HCT116 (cell line): Measurements from ENCODE around the gene AKAP13. TPM values are rescaled to one million over a fixed set of nuclear protein-coding genes. Genes with fewer than 3 reads are reported as not detected.

Source experiments
- ATAC-seq: fragments of 200-7000 bp; cut with Tn5 transposase; 2 replicates; pipeline ENCODE4 v1.9.1; 2020; ENCODE audit warnings: mild to moderate bottlenecking, moderate library complexity
- BruUV-seq: library from RNA; stranded (reverse); fragments of 400-500 nt; replicated peaks from 2 replicates; lab custom pipeline; 2021; lab: Mats Ljungman, UMichigan
- CTCF ChIA-PET: fragments of 300-600 bp; sonication (Branson Sonifier 250); formaldehyde crosslinking; loops from one replicate; lab custom pipeline; 2021; ENCODE audit warnings: antibody characterized with exemption; lab: Charles Lee
- POLR2A ChIA-PET: fragments of 300-600, 350-600 bp; sonication (Branson Sonifier 250); formaldehyde crosslinking; loops from one replicate; lab custom pipeline; 2021; ENCODE audit warnings: antibody characterized with exemption; lab: Charles Lee
- RAD21 ChIA-PET, 2 experiments: fragments of 300-600 bp; sonication (Branson Sonifier 250); formaldehyde crosslinking; loops; one replicate each; lab custom pipeline; 2023; ENCODE audit warnings: low total read pairs in 2 of 2; ENCODE audit not compliant: uncharacterized antibody in 2 of 2, unreplicated experiment in 2 of 2, low non-redundant PET in 1 of 2; lab: Charles Lee
- DNase-seq: peaks from one replicate; pipeline ENCODE4 v3.0.0-alpha.2; 2010; ENCODE audit warnings: low read depth, low spot score
- H2AFZ ChIP-seq: fragments of 200-600 bp; shearing (Covaris generic), sonication (generic); 2 replicates; pipeline ENCODE4 v1.6.1; 2017; ENCODE audit warnings: low read depth, mixed run types, mixed read lengths, antibody characterized with exemption, low read length; ENCODE audit not compliant: poor library complexity, severe bottlenecking
- H3K27ac ChIP-seq: 2 replicates; pipeline ENCODE4 v1.5.1; 2012; ENCODE audit warnings: low read depth, low read length
- H3K27me3 ChIP-seq: fragments of 200-600 bp; sonication (generic); 2 replicates; pipeline ENCODE4 v1.6.1; 2016; ENCODE audit warnings: mixed run types, low read length, mixed read lengths; ENCODE audit not compliant: insufficient read depth
- H3K36me3 ChIP-seq, 2 experiments: fragments of 200-500 bp in 1 of 2; fragments of 200-600 bp in 1 of 2; sonication (Bioruptor generic) in 1 of 2; sonication (generic) in 1 of 2; 2 replicates each; pipeline versions ENCODE4 v1.5.1 to v1.6.1; 2014 to 2016; ENCODE audit warnings: low read length in 2 of 2, inconsistent platforms in 1 of 2, mixed read lengths in 1 of 2, mixed run types in 1 of 2; ENCODE audit not compliant: insufficient read depth in 2 of 2, control insufficient read depth in 1 of 2
- H3K4me1 ChIP-seq, 2 experiments: fragments of 200-600 bp in 1 of 2; sonication (generic) in 1 of 2; 2 replicates each; pipeline versions ENCODE4 v1.5.1 to v1.6.1; 2012 to 2017; ENCODE audit warnings: low read length in 2 of 2, inconsistent platforms in 1 of 2, mild to moderate bottlenecking in 1 of 2, mixed read lengths in 1 of 2, mixed run types in 1 of 2, moderate library complexity in 1 of 2; ENCODE audit not compliant: insufficient read depth in 2 of 2, control insufficient read depth in 1 of 2
- H3K4me2 ChIP-seq: fragments of 200-600 bp; sonication (generic); 2 replicates; pipeline ENCODE4 v1.6.1; 2017; ENCODE audit warnings: mixed run types, low read length, mixed read lengths
- H3K4me3 ChIP-seq, 2 experiments: fragments of 200-600 bp in 1 of 2; sonication (generic) in 1 of 2; replicated peaks in 1 of 2; 2 replicates each; pipeline ENCODE4 v1.5.1; 2011 to 2016; ENCODE audit warnings: low read length in 2 of 2, control low read depth in 1 of 2, low read depth in 1 of 2, mild to moderate bottlenecking in 1 of 2, mixed read lengths in 1 of 2, mixed run types in 1 of 2
- H3K79me2 ChIP-seq: fragments of 200-600 bp; sonication (generic); 2 replicates; pipeline ENCODE4 v1.6.1; 2017; ENCODE audit warnings: mild to moderate bottlenecking, mixed run types, low read length, moderate library complexity, mixed read lengths; ENCODE audit not compliant: insufficient read depth
- H3K9ac ChIP-seq: fragments of 200-600 bp; sonication (generic); 2 replicates; pipeline ENCODE4 v1.6.1; 2016; ENCODE audit warnings: low read length, mixed read lengths
- H3K9me2 ChIP-seq: fragments of 200-600 bp; sonication (generic), shearing (Covaris generic); 2 replicates; pipeline ENCODE4 v1.6.1; 2017; ENCODE audit warnings: mixed run types, mild to moderate bottlenecking, moderate library complexity; ENCODE audit not compliant: insufficient read depth
- H3K9me3 ChIP-seq, 2 experiments: fragments of 200-500 bp in 1 of 2; fragments of 200-600 bp in 1 of 2; sonication (Bioruptor generic) in 1 of 2; sonication (generic) in 1 of 2; 2 replicates each; pipeline ENCODE4 v1.6.1; 2014 to 2017; ENCODE audit warnings: low read length in 2 of 2, mixed read lengths in 2 of 2, inconsistent platforms in 1 of 2, low read depth in 1 of 2, mild to moderate bottlenecking in 1 of 2, mixed run types in 1 of 2, moderate library complexity in 1 of 2; ENCODE audit not compliant: control insufficient read depth in 1 of 2, insufficient read depth in 1 of 2
- H4K20me1 ChIP-seq: fragments of 200-600 bp; sonication (generic), shearing (Covaris generic); 2 replicates; pipeline ENCODE4 v1.6.1; 2017; ENCODE audit warnings: mixed run types, mild to moderate bottlenecking, moderate library complexity; ENCODE audit not compliant: insufficient read depth
- CBX3 ChIP-seq: IDR thresholded peaks from 2 replicates; pipeline ENCODE4 v1.6.1; 2012; ENCODE audit warnings: low read depth
- CTCF ChIP-seq, 3 experiments: fragments of 200-600 bp in 1 of 3; sonication (generic) in 1 of 3; IDR thresholded peaks in 2 of 3; conservative IDR thresholded peaks in 1 of 3; 2 replicates each; pipeline ENCODE4 v1.5.1; 2012 to 2017; ENCODE audit warnings: low read depth in 2 of 3, low read length in 2 of 3, antibody characterized with exemption in 1 of 3, borderline replicate concordance in 1 of 3, control low read depth in 1 of 3, mild to moderate bottlenecking in 1 of 3, mixed read lengths in 1 of 3, mixed run types in 1 of 3, moderate library complexity in 1 of 3; ENCODE audit not compliant: insufficient read depth in 1 of 3
- EZH2phosphoT487 ChIP-seq: fragments of 200-600 bp; IDR thresholded peaks from 2 replicates; pipeline ENCODE4 v1.6.1; 2018; ENCODE audit warnings: antibody characterized with exemption, borderline replicate concordance
- FOSL1 ChIP-seq: IDR thresholded peaks from 2 replicates; pipeline ENCODE4 v1.6.1; 2012; ENCODE audit warnings: low read depth
- JUND ChIP-seq: IDR thresholded peaks from 2 replicates; pipeline ENCODE4 v1.6.1; 2012
- MAX ChIP-seq: IDR thresholded peaks from 2 replicates; pipeline ENCODE4 v1.6.1; 2012
- POLR2AphosphoS5 ChIP-seq: IDR thresholded peaks from 2 replicates; pipeline ENCODE4 v1.6.1; 2011; ENCODE audit warnings: mild to moderate bottlenecking, low read depth, low read length, moderate library complexity
- REST ChIP-seq: IDR thresholded peaks from 2 replicates; pipeline ENCODE4 v1.6.1; 2012; ENCODE audit warnings: low read depth
- SIN3A ChIP-seq: IDR thresholded peaks from 2 replicates; pipeline ENCODE4 v1.6.1; 2012; ENCODE audit warnings: low read depth
- SP1 ChIP-seq: IDR thresholded peaks from 2 replicates; pipeline ENCODE4 v1.6.1; 2012; ENCODE audit warnings: low read depth
- TCF7L2 ChIP-seq: IDR thresholded peaks from 2 replicates; pipeline ENCODE4 v1.7.0; 2011; ENCODE audit warnings: borderline replicate concordance, inconsistent platforms; ENCODE audit not compliant: insufficient read depth, insufficient read length; ENCODE audit errors: extremely low read depth
- YY1 ChIP-seq: IDR thresholded peaks from 2 replicates; pipeline ENCODE4 v1.6.1; 2011; ENCODE audit warnings: low read length, low read depth, moderate library complexity, mild to moderate bottlenecking; ENCODE audit not compliant: insufficient replicate concordance; ENCODE audit errors: extremely low read depth
- ZBTB33 ChIP-seq: IDR thresholded peaks from 2 replicates; pipeline ENCODE4 v1.6.1; 2011; ENCODE audit warnings: mild to moderate bottlenecking, low read length, moderate library complexity; ENCODE audit not compliant: insufficient replicate concordance; ENCODE audit errors: extremely low read depth
- intact Hi-C: fragments of 100-400 bp; cut with micrococcal nuclease; formaldehyde crosslinking; loops from 2 replicates; pipeline ENCODE4 v1.10.0; 2022
- total RNA-seq: library from RNA; stranded (reverse); gene quantifications from one replicate; pipeline ENCODE4 v1.2.1, GENCODE V29; 2021; ENCODE audit not compliant: unreplicated experiment

AKAP13 gene
- total RNA-seq, 1 experiment from 2014 or later, result 43.1 TPM

GRCh38 chr15:85768595-85769168 is 388.3 kb downstream of the AKAP13 start:
- Histone ChIP-seq H3K79me2 (no peaks in the 10 kb centered on the region; the same call in 1 of the 2 replicates), H3K4me2 (no peak overlapping the region), H3K4me1 (peaks cover 0 to 6% of the 10 kb centered on the region in 2 experiments; a peak in 1 of 4 replicates), H4K20me1 (no peaks in the 10 kb centered on the region), H3K27ac (no peak overlapping the region), H3K36me3 (no peaks in the 10 kb centered on the region), H3K9me3 (no peaks in the 10 kb centered on the region), H3K9me2 (no peaks in the 10 kb centered on the region), H3K4me3 (no peak overlapping the region), H3K27me3 (no peaks in the 10 kb centered on the region), H3K9ac (no peak overlapping the region), H2AFZ (no peak overlapping the region)
- ChIA-PET CTCF (no interaction called here), RAD21 (no interaction called here), POLR2A (no interaction called here)
- DNase-seq, result no peak
- TF ChIP-seq SIN3A (no peak), JUND (no peak), TCF7L2 (no peak), CBX3 (no peak), REST (no peak), MAX (no peak), CTCF (IDR thresholded peaks at IDR 0.05 in 2 of 3, conservative IDR thresholded peaks at IDR 0.05 in 1 of 3; ENCODE audit: borderline replicate concordance in 1 of 3, insufficient read depth in 1 of 3, low read depth in 2 of 3, low read length in 2 of 3) (no peak), POLR2AphosphoS5 (no peak), EZH2phosphoT487 (no peak), YY1 (no peak), SP1 (no peak), ZBTB33 (no peak), FOSL1 (no peak)
- intact Hi-C loops, result no loop called here
- no peak for ATAC-seq
- BruUV-seq, result no TSS peak
